SK-N-MC (cell line): Measurements from ENCODE around the gene JUP.

Source experiments
- DNase-seq: peaks from one replicate; pipeline ENCODE4 v3.0.0-alpha.2; 2011; ENCODE audit warnings: low read depth, low spot score
- H3K27ac ChIP-seq: fragments of 200-600 bp; sonication (generic); 2 replicates; pipeline ENCODE4 v1.5.1; 2016; ENCODE audit warnings: mixed run types
- H3K36me3 ChIP-seq: fragments of 200-600 bp; sonication (generic); 2 replicates; pipeline ENCODE4 v1.6.1; 2017; ENCODE audit warnings: antibody characterized with exemption, low read length, mixed read lengths; ENCODE audit not compliant: insufficient read depth
- H3K4me3 ChIP-seq: fragments of 200-600 bp; sonication (generic); 2 replicates; pipeline ENCODE4 v1.5.1; 2016
- H3K9ac ChIP-seq: fragments of 200-600 bp; sonication (generic); 2 replicates; pipeline ENCODE4 v1.8.0; 2017; ENCODE audit warnings: mixed run types, mixed read lengths; ENCODE audit not compliant: insufficient read length
- H3K9me3 ChIP-seq: fragments of 200-600 bp; sonication (generic); 2 replicates; pipeline ENCODE4 v1.6.1; 2017; ENCODE audit warnings: low read depth, mild to moderate bottlenecking, antibody characterized with exemption, low read length, moderate library complexity, mixed read lengths
- EZH2 ChIP-seq: fragments of 200-600 bp; sonication (generic); IDR thresholded peaks from one replicate; pipeline ENCODE4 v1.6.1; 2017; ENCODE audit warnings: antibody characterized with exemption
- FOXP2 ChIP-seq: optimal IDR thresholded peaks from 2 replicates; pipeline ENCODE3; 2011; ENCODE audit warnings: mild to moderate bottlenecking, moderate library complexity; ENCODE audit not compliant: insufficient read depth; ENCODE audit errors: extremely low read length, control extremely low read depth
- POLR2AphosphoS5 ChIP-seq: IDR thresholded peaks from 2 replicates; pipeline ENCODE4 v1.6.1; 2012; ENCODE audit warnings: mild to moderate bottlenecking, low read depth, low read length, borderline replicate concordance

Gene JUP

DNA sequence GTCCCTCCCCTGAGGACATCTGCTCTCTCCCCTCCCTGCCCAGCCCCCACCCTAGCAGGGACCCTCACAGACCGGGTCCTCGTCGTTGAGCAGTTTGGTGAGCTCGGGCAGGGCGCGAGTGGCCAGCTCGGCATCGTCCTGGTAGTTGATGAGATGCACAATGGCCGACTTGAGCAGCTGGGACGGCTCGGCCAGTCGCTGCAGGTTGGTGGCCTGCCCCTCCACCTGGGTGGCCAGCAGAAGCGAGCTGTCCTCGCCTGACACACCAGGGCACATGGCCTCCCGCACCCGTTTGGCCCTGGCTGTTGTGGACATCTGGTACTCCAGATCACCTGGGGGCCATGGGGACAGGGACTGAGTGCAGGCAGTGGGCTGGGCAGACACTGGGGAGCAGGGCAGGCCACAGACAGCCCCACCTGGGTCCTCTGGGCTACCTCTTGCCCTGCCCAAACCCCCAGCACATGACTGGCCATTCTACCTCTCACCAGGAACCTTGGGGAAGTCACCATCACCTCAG, 17.1 kb downstream of the JUP start:
- H3K36me3 ChIP-seq, result peaks cover 34% of the 10 kb centered on the region; the same call in 1 of the 2 replicates
- H3K4me3 ChIP-seq, result no peak overlapping the region
- H3K9me3 ChIP-seq, result no peaks in the 10 kb centered on the region
- no peak for TF ChIP-seq POLR2AphosphoS5
- no peak for TF ChIP-seq FOXP2
- no peak for TF ChIP-seq EZH2
- DNase-seq, result no peak
- no peak overlapping the region for H3K27ac ChIP-seq
- H3K9ac ChIP-seq, result no peak overlapping the region

DNA sequence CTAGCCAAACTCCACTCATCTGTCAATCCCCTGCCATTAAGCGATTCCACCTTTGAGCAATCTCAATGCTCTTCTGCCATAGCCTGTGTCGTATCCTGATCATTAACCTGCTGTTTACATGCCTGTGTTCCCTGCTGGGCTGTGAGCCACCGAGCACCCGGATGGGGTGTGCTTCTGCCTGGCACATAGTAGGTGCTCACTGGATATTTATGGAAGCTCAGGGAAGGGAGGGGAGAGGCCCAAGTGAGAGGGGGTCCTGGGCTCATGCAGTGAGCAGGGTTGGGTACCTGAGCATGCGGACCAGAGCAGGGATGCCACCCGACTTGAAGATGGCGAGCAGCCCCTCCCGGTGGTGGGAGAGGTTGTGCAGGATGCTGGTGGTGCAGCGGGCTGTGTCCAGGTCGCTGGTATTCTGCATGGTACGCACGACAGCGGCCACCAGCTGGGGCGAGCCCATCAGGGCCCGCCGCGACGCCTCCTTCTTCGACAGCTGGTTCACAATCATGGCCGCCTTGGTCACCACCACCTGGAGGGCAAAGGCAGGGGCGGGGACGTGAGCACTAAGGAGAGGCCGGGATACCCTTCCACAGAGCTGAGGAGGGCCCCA, 17.7 kb downstream of the JUP start:
- DNase-seq, result no peak
- H3K4me3 ChIP-seq, result no peak overlapping the region
- no peaks in the 10 kb centered on the region for H3K9me3 ChIP-seq
- peaks cover 34% of the 10 kb centered on the region; the same call in 1 of the 2 replicates for H3K36me3 ChIP-seq
- no peak overlapping the region for H3K27ac ChIP-seq
- no peak for TF ChIP-seq EZH2
- no peak for TF ChIP-seq POLR2AphosphoS5
- TF ChIP-seq FOXP2, result no peak
- H3K9ac ChIP-seq, result no peak overlapping the region

DNA sequence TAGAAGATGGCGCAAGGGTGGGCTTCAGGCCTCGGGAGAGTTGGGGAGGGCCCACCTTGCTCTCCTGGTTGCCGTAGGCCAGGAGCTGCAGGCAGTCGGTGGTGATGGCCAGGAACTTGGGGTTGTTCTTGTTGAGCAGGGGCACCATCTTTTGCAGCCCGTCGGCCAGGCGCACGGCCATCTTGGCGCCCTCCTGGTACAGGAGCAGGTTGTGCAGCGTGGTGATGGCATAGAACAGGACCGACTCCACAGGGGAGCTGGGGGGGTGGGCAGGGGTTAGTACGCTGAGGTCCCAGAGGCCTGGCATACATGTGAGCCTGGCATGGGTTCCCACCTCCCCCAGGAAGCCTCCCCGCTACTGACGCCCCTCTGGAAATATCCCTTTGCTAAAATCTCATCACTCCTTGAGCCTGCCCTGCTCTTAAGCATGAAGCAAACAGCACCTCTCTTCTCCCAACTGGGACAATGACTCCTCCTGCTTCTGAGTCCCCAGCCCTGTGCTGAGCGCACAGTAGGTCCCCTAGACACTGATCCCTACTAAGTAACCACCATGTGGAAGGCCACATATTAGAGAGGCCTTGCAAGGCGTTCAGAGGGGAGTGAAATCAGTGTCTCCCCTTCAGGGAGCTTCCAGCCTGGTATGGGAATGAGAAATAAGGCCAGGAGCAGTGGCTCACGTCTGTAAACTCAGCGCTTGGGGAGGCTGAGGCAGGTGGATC, 19.0 kb downstream of the JUP start:
- H3K36me3 ChIP-seq, result peaks cover 46% of the 10 kb centered on the region; the same call in 1 of the 2 replicates
- no peak for DNase-seq
- no peak for TF ChIP-seq EZH2
- TF ChIP-seq FOXP2, result no peak
- TF ChIP-seq POLR2AphosphoS5, result no peak
- no peak overlapping the region for H3K9ac ChIP-seq
- no peak overlapping the region for H3K27ac ChIP-seq
- no peak overlapping the region for H3K4me3 ChIP-seq
- H3K9me3 ChIP-seq, result no peaks in the 10 kb centered on the region

DNA sequence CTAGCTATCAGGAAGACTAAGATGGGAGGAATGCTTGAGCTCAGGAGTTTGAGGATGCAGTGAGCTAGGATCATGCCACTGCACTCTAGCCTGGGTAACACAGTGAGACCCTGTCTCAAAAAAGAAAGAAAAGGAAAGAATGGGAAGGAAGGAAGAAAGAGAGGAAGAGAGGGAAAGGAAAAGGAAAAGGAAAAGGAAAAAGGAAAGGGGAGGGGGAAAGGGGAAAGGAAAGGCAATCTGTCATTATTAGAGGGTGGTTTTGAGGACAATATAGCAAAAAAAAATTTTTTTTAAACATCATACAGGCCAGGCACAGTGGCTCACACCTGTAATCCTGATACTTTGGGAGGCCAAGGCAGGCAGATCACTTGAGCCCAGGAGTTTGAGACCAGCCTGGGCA, 20.4 kb downstream of the JUP start:
- Histone ChIP-seq H3K9ac (no peak overlapping the region), H3K27ac (no peak overlapping the region), H3K9me3 (no peaks in the 10 kb centered on the region), H3K4me3 (no peak overlapping the region), H3K36me3 (peaks cover 54% of the 10 kb centered on the region; the same call in 1 of the 2 replicates)
- TF ChIP-seq POLR2AphosphoS5 (no peak), FOXP2 (no peak), EZH2 (no peak)
- DNase-seq, result no peak

DNA sequence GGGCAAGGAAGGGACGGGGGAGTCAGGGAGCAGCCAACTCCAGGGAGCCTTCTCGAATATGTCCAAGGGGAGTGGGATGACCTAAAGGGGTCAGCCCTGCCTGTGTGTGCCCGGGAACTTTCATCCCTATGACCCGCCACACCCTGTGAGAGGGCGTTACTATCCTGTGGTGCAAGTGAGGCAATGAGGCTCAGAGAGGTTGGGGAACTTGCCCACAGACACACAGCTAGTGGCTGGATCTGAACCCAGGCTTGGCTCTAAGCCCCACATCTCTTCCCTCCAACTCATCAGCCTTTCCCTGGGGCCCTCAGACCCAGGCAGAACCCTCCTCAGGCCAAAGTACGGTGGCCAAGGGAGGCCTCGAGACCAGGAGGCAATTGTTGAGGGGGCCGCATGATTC, 23.2 kb downstream of the JUP start:
- peaks cover 51% of the 10 kb centered on the region; the same call in 1 of the 2 replicates for H3K36me3 ChIP-seq
- H3K27ac ChIP-seq, result no peak overlapping the region
- H3K9ac ChIP-seq, result no peak overlapping the region
- no peak for DNase-seq
- TF ChIP-seq EZH2, result no peak
- TF ChIP-seq FOXP2, result no peak
- no peak for TF ChIP-seq POLR2AphosphoS5
- no peak overlapping the region for H3K4me3 ChIP-seq
- H3K9me3 ChIP-seq, result no peaks in the 10 kb centered on the region

DNA sequence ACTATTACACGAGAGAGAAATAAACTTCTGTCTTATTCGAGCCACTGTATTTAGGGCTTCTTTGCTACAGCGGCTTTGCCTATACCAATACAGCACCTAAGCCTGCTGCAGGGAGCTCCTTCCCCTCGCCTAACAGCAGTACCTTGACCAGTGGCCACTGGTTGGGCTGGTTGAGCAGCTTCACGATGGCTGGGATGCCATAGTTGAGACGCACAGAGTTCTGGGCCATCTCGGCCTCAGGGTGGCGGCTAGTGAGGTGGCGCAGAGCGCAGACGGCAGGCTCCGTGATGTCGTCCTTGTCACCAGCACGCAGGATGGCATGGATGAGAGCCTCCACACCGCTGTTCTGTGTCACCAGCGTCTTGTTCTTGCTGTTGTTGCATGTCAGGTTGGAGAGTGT, 23.7 kb downstream of the JUP start:
- H3K27ac ChIP-seq, result no peak overlapping the region
- DNase-seq, result no peak
- no peak overlapping the region for H3K9ac ChIP-seq
- no peak overlapping the region for H3K4me3 ChIP-seq
- no peaks in the 10 kb centered on the region for H3K9me3 ChIP-seq
- TF ChIP-seq FOXP2 (no peak), EZH2 (no peak), POLR2AphosphoS5 (no peak)
- peaks cover 55% of the 10 kb centered on the region for H3K36me3 ChIP-seq

- no peak overlapping the region for H3K27ac ChIP-seq
- TF ChIP-seq POLR2AphosphoS5 (no peak), EZH2 (no peak), FOXP2 (no peak)
- peaks cover 57% of the 10 kb centered on the region for H3K36me3 ChIP-seq
- no peak overlapping the region for H3K9ac ChIP-seq
- no peak overlapping the region for H3K4me3 ChIP-seq
- no peak for DNase-seq
- no peaks in the 10 kb centered on the region for H3K9me3 ChIP-seq
Measured at GRCh38 chr17:41762391-41762790, 24.1 kb downstream of the JUP start.

DNA sequence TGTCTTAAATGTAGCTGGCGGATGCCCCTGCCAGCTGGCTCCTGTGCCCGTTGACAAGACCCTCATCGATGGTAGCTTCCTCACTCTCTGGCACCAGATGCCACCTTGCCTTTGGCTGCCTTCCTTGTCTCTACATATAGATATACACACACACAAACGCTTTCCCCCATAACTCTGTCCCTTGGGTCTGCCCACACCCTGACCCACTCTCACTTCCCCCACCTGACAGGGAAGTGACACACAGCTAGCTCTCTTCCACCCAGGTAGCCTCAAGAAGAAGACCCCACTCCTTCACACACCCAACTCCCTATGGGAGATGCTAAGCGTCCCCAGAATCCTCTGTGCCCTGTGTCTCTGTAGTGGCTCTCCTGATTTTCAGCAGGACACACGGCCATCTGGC, 25.6 kb downstream of the JUP start:
- no peak overlapping the region for H3K9ac ChIP-seq
- H3K36me3 ChIP-seq, result peaks cover 64% of the 10 kb centered on the region
- no peak overlapping the region for H3K4me3 ChIP-seq
- no peak for DNase-seq
- TF ChIP-seq POLR2AphosphoS5, result no peak
- TF ChIP-seq FOXP2, result no peak
- TF ChIP-seq EZH2, result no peak
- no peaks in the 10 kb centered on the region for H3K9me3 ChIP-seq
- H3K27ac ChIP-seq, result no peak overlapping the region
